Neuronal stem cell (in vitro differentiated cells): Measurements from ENCODE around the gene TRPC4AP.
A peak's percentile ranks its signal among the peaks of the same experiment; 100 is the strongest.

Experiments used
- DNase-seq: peaks from one replicate; pipeline ENCODE4 v3.0.0-alpha.2; 2013; ENCODE audit warnings: low spot score
- H2AFZ ChIP-seq: one replicate; pipeline ENCODE4 v1.6.1; 2013; ENCODE audit warnings: mild to moderate bottlenecking, low read length, inconsistent platforms
- H2AK5ac ChIP-seq: 2 replicates; pipeline ENCODE4 v1.6.1; 2013; ENCODE audit warnings: low read depth, mild to moderate bottlenecking, inconsistent platforms, low read length, moderate library complexity, mixed read lengths
- H2BK120ac ChIP-seq: 2 replicates; pipeline ENCODE4 v1.6.1; 2013; ENCODE audit warnings: low read depth, mild to moderate bottlenecking, inconsistent platforms, low read length, moderate library complexity, mixed read lengths
- H2BK12ac ChIP-seq: one replicate; pipeline ENCODE4 v1.6.1; 2013; ENCODE audit warnings: low read length, inconsistent platforms
- H2BK15ac ChIP-seq: 2 replicates; pipeline ENCODE4 v1.6.1; 2013; ENCODE audit warnings: mild to moderate bottlenecking, low read length, inconsistent platforms, mixed read lengths
- H2BK5ac ChIP-seq: one replicate; pipeline ENCODE4 v1.6.1; 2013; ENCODE audit warnings: inconsistent platforms, mild to moderate bottlenecking, low read length, moderate library complexity
- H3K14ac ChIP-seq: one replicate; pipeline ENCODE4 v1.6.1; 2013; ENCODE audit warnings: low read length, inconsistent platforms
- H3K18ac ChIP-seq: 2 replicates; pipeline ENCODE4 v1.6.1; 2013; ENCODE audit warnings: low read length, inconsistent platforms
- H3K23ac ChIP-seq: 2 replicates; pipeline ENCODE4 v1.6.1; 2013; ENCODE audit warnings: low read depth, mild to moderate bottlenecking, mixed read lengths, low read length, inconsistent platforms; ENCODE audit not compliant: poor library complexity
- H3K27ac ChIP-seq: replicated peaks from 3 replicates; pipeline ENCODE4 v1.5.1; 2013; ENCODE audit warnings: low read length, inconsistent platforms
- H3K27me3 ChIP-seq, 3 experiments: 2 replicates each; pipeline ENCODE4 v1.6.1; 2013; ENCODE audit warnings: low read length in 3 of 3, mild to moderate bottlenecking in 2 of 3, inconsistent platforms in 1 of 3, low read depth in 1 of 3, mixed read lengths in 1 of 3, moderate library complexity in 1 of 3; ENCODE audit not compliant: control insufficient read depth in 3 of 3, insufficient read depth in 3 of 3
- H3K36me3 ChIP-seq, 2 donors: replicated peaks in 1 of 2; 2 replicates each; pipeline ENCODE4 v1.6.1; 2013; ENCODE audit warnings: low read length in 2 of 2; ENCODE audit not compliant: control insufficient read depth in 2 of 2, insufficient read depth in 2 of 2
- H3K4ac ChIP-seq: 2 replicates; pipeline ENCODE4 v1.6.1; 2013; ENCODE audit warnings: inconsistent platforms, mild to moderate bottlenecking, low read length, moderate library complexity
- H3K4me1 ChIP-seq, 2 donors: 1 replicate in 1 of 2; 2 replicates in 1 of 2; pipeline ENCODE4 v1.6.1; 2013; ENCODE audit warnings: low read length in 2 of 2, low read depth in 1 of 2; ENCODE audit not compliant: control insufficient read depth in 2 of 2, insufficient read depth in 1 of 2
- H3K4me2 ChIP-seq: one replicate; pipeline ENCODE4 v1.6.1; 2013; ENCODE audit warnings: mild to moderate bottlenecking, low read length, inconsistent platforms; ENCODE audit not compliant: insufficient read depth, poor library complexity, severe bottlenecking
- H3K4me3 ChIP-seq, 2 donors: 2 replicates each; pipeline ENCODE4 v1.5.1; 2013; ENCODE audit warnings: low read length in 2 of 2, mild to moderate bottlenecking in 2 of 2, inconsistent platforms in 1 of 2, moderate library complexity in 1 of 2
- H3K79me1 ChIP-seq: one replicate; pipeline ENCODE4 v1.6.1; 2013; ENCODE audit warnings: low read depth, mild to moderate bottlenecking, inconsistent platforms, low read length, moderate library complexity
- H3K9ac ChIP-seq: one replicate; pipeline ENCODE4 v1.6.1; 2013; ENCODE audit warnings: mild to moderate bottlenecking, low read depth, low read length, inconsistent platforms; ENCODE audit not compliant: poor library complexity
- H3K9me3 ChIP-seq, 2 donors: replicated peaks in 1 of 2; 2 replicates each; pipeline versions ENCODE3 to v1.6.1; 2013; ENCODE audit warnings: low read length in 2 of 2, mild to moderate bottlenecking in 2 of 2, inconsistent platforms in 1 of 2, low read depth in 1 of 2, mixed read lengths in 1 of 2, moderate library complexity in 1 of 2; ENCODE audit not compliant: control insufficient read depth in 2 of 2, insufficient read depth in 1 of 2
- H4K8ac ChIP-seq: one replicate; pipeline ENCODE4 v1.6.1; 2013; ENCODE audit warnings: low read depth, mild to moderate bottlenecking, inconsistent platforms, low read length, moderate library complexity
- H4K91ac ChIP-seq: one replicate; pipeline ENCODE4 v1.6.1; 2013; ENCODE audit warnings: low read length, low read depth, mild to moderate bottlenecking, inconsistent platforms; ENCODE audit not compliant: poor library complexity
- WGBS, 2 donors: extraction: QIAGEN DNeasy Blood & Tissue Kit; methylation state at CpG; one replicate each; pipeline ENCODE4 v1.1.7; 2013; ENCODE audit warnings: missing lambda C conversion rate in 2 of 2, mixed read lengths in 1 of 2; ENCODE audit not compliant: insufficient read length in 2 of 2, insufficient replicate concordance in 1 of 2; ENCODE audit errors: extremely low coverage in 2 of 2; 5-methylcytosine and 5-hydroxymethylcytosine counted together

TRPC4AP gene

GRCh38 chr20:35030136-35030535 is 62.5 kb downstream of the TRPC4AP start:
- Histone ChIP-seq H3K4me2 (no peak overlapping the region), H3K9me3 (peaks cover 0 to 10% of the 10 kb centered on the region in 2 donors), H3K27ac (no peak overlapping the region), H2BK12ac (no peak overlapping the region), H3K79me1 (peaks cover 1% of the 10 kb centered on the region), H2AK5ac (no peak overlapping the region), H3K18ac (no peak overlapping the region), H3K4me1 (peaks cover 0 to 2% of the 10 kb centered on the region in 2 donors), H3K36me3 (peaks cover 16 to 88% of the 10 kb centered on the region in 2 donors), H3K4ac (no peak overlapping the region), H2BK15ac (no peak overlapping the region), H4K8ac (no peak overlapping the region), H2BK5ac (no peak overlapping the region), H3K27me3 (no peaks in the 10 kb centered on the region), H2BK120ac (no peak overlapping the region), H3K14ac (no peak overlapping the region), H3K4me3 (no peak overlapping the region), H2AFZ (no peak overlapping the region), H4K91ac (no peak overlapping the region), H3K23ac (no peak overlapping the region), H3K9ac (no peak overlapping the region)
- DNase-seq, result no peak
- no CpG with 5 or more reads among the region's 4 CpGs for WGBS, 2 donors

GRCh38 chr20:35027301-35027700 is 65.3 kb downstream of the TRPC4AP start:
- Histone ChIP-seq H3K27me3 (no peaks in the 10 kb centered on the region), H3K79me1 (peaks cover 2% of the 10 kb centered on the region), H3K4me3 (no peak overlapping the region), H4K91ac (no peak overlapping the region), H2AFZ (no peak overlapping the region), H3K27ac (no peak overlapping the region), H3K9me3 (peaks cover 0 to 6% of the 10 kb centered on the region in 2 donors), H3K18ac (no peak overlapping the region), H2BK12ac (no peak overlapping the region), H3K9ac (no peak overlapping the region), H3K36me3 (peaks cover 5 to 90% of the 10 kb centered on the region in 2 donors), H2BK5ac (no peak overlapping the region), H2BK120ac (no peak overlapping the region), H3K4ac (no peak overlapping the region), H3K23ac (no peak overlapping the region), H2AK5ac (no peak overlapping the region), H2BK15ac (no peak overlapping the region), H3K4me2 (no peak overlapping the region), H3K4me1 (peaks cover 0 to 2% of the 10 kb centered on the region in 2 donors), H4K8ac (no peak overlapping the region), H3K14ac (no peak overlapping the region)
- DNase-seq, result no peak
- WGBS, 2 donors, result no CpG with 5 or more reads among the region's 2 CpGs

- Histone ChIP-seq H3K14ac (no peak overlapping the region), H3K9ac (no peak overlapping the region), H2BK15ac (no peak overlapping the region), H2BK5ac (no peak overlapping the region), H3K4me1 (peaks cover 0 to 2% of the 10 kb centered on the region in 2 donors), H3K27me3 (no peaks in the 10 kb centered on the region), H2BK12ac (no peak overlapping the region), H4K91ac (no peak overlapping the region), H2BK120ac (no peak overlapping the region), H2AFZ (no peak overlapping the region), H3K4ac (no peak overlapping the region), H3K4me3 (no peak overlapping the region), H3K79me1 (peaks cover 5% of the 10 kb centered on the region), H2AK5ac (no peak overlapping the region), H3K27ac (no peak overlapping the region), H3K4me2 (no peak overlapping the region), H4K8ac (no peak overlapping the region), H3K23ac (no peak overlapping the region), H3K9me3 (no peaks in the 10 kb centered on the region), H3K18ac (no peak overlapping the region), H3K36me3 (peaks cover 14 to 88% of the 10 kb centered on the region in 2 donors)
- DNase-seq, result no peak
- no CpG with 5 or more reads among the region's 3 CpGs for WGBS, 2 donors
Measured at GRCh38 chr20:35025116-35025515, 67.5 kb downstream of the TRPC4AP start.

- Histone ChIP-seq H2BK5ac (no peak overlapping the region), H2AK5ac (no peak overlapping the region), H2AFZ (no peak overlapping the region), H4K91ac (no peak overlapping the region), H3K4me1 (peaks cover 0 to 2% of the 10 kb centered on the region in 2 donors), H3K9ac (no peak overlapping the region), H3K9me3 (no peaks in the 10 kb centered on the region), H3K4ac (no peak overlapping the region), H3K36me3 (peaks cover 20 to 94% of the 10 kb centered on the region in 2 donors), H4K8ac (no peak overlapping the region), H3K14ac (no peak overlapping the region), H3K27me3 (no peaks in the 10 kb centered on the region), H3K4me2 (no peak overlapping the region), H3K79me1 (peaks cover 5% of the 10 kb centered on the region), H3K23ac (no peak overlapping the region), H2BK12ac (no peak overlapping the region), H3K27ac (no peak overlapping the region), H3K4me3 (peak overlapping the region in 1 of 2 donors; percentile 3), H2BK15ac (no peak overlapping the region), H2BK120ac (no peak overlapping the region), H3K18ac (no peak overlapping the region)
- no peak for DNase-seq
- WGBS, 2 donors, result no CpG with 5 or more reads among the region's 7 CpGs
Measured at GRCh38 chr20:35023624-35024023, 69.0 kb downstream of the TRPC4AP start.
